Measurements from ENCODE around the gene ANKS1B.

DNA sequence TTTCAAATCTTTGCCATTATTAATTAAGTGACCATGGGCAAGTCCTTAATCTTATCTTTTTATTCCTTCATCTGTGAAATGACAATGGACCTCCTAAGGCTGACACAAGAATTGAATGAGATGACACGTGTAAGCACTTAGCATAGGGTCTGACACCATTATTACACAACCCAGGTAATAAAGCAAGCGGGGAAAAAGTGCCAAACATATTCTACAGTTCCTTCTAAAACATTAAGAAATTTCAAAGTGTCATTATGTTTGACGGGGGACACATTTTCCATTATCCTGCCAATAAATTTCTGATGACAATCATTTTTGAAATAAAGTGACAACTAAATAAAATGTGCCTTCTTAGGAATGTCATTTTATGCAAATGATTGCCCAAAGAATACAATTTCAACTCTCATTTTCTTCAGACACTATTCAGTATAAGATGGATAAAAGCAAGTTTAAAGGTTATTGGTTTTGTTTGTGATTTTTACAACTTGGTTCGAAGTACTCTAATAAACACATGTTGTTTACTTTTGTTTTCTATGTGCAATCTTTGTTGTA, 3.0 kb downstream of the ANKS1B start:
- no peak for TF ChIP-seq CTCF (IDR thresholded peaks at IDR 0.05)
- TF ChIP-seq POLR2A (IDR thresholded peaks at IDR 0.05), result no peak
